CD4-positive, alpha-beta T cell treated with Interleukin-10 for 1 hour (primary cell): ENCODE results near the gene ACO2.

Source experiments
- DNase-seq: peaks from one replicate; pipeline ENCODE4 v3.0.0-alpha.2; 2020

Gene ACO2

GRCh38 chr22:41573677-41574076 lies 104.8 kb downstream of the ACO2 start:
- DNase-seq: no peak

DNA sequence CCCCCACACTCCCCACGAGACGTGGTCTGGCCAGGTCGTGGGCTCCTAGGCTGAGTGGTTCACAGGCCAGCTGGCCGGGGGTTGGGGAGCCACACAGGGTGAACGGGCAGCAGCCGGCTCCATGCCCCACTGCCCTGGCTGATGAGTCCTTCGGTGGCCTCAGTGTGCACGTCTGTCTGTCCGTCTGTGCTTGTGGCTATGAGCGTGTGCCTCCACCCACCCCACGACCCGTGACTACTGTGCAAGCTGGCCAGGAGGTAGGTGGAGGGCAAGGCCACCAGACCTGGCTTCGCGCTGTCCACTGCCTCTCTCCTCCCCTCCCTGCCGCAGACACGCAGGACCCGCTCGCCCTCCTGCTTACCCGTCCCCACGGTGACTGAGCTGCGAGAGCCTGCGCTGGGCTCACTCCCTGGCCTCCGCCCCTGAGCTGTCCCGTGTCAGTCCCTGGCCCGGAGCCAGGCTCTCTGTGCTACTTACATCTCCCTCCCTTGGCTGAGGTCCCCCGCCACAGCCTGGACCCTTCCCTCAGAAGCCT lies 106.0 kb downstream of the ACO2 start:
- no peak for DNase-seq

DNA sequence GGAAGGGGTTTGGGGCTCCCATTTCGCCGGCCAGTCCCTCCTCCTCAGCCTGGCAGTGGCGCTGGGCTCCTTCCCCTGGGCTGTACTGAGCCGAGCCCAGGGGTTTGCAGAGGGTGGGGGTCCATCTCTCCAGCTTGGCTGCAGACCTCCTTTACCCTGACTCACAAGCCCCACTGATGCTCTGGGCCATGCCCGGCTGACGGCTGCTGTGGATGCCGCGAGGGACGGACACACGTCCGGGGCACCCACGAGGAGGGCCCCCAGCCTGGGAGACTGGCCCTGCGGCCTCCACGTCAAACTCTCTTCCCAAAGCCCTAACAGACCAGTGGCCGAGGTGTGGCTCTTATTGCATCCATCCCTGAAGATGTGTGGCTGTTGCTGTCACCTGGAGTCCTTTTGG lies 106.6 kb downstream of the ACO2 start:
- no peak for DNase-seq

- DNase-seq: peak; percentile 41
Measured at GRCh38 chr22:41576877-41577276, 108.0 kb downstream of the ACO2 start.

DNA sequence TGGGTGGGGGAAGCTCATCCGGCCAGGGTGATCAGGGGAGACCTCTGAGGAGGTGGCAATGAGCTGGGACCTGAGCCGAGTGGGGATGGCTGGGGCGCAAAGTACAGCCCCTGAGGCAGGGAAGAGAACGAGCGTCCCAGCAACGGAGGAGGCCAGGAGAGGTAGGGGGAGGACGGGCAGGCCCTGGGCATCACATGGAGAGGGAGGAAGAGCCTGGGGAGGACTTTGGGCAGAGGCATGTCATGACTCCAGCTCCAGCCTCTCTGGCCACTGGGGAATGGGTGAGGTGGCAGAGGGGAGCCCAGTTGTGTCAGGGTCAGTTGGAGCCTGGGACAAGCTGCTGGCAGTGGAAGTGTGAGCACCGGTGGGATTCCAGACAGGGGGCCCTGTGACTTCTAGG lies 109.2 kb downstream of the ACO2 start:
- DNase-seq: no peak
